Measurements from ENCODE around the gene DIP2B.
"Not testable (repeated sequence)": the region's sequence is repeated elsewhere in the genome, so short reads cannot be mapped to it uniquely, and the experiment has no call there.

The DIP2B gene

GRCh38 chr12:50520416-50521207, 15.8 kb downstream of the DIP2B start:
- DNase-seq (ENCODE audit: low read depth in 1 of 2, low spot score in 1 of 2) = no peak

DNA sequence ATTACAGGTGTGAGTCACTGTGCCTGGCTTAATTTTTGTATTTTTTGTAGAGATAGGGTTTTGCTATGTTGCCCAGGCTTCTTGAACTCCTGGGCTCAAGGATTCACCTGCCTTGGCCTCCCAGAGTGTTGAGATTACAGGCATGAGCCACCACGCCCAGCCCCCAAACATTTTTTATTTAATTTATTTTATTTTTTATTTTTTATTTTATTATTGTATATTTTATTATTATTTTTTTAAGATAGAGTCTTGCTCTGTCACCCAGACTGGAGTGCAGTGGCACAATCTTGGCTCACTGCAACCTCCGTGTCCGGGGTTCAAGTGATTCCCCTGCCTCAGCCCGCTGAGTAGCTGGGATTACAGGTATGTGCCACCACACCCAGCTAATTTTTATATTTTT, 17.0 kb downstream of the DIP2B start:
- not testable (repeated sequence) for DNase-seq (ENCODE audit: low read depth in 1 of 2, low spot score in 1 of 2)

DNA sequence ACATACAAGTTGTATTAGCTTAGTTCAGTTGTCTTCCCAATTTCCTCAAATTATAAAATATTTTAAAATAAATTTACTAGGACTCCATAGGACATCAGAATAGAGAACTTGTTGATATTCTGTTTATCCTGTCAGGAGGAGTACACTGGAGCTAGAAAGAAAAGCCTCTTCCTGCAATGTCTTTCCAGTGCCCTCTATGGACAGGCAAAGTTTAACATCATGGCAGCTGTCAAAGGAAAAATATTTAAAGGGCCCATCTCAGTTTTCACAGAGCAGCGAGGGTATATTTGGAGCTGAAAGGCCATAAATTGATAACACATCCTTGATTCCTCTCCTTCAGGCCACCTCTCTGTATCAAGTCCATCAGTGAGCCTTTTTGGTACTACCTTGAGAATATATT, 19.0 kb downstream of the DIP2B start:
- no peak for DNase-seq (ENCODE audit: low read depth in 1 of 2, low spot score in 1 of 2)

DNA sequence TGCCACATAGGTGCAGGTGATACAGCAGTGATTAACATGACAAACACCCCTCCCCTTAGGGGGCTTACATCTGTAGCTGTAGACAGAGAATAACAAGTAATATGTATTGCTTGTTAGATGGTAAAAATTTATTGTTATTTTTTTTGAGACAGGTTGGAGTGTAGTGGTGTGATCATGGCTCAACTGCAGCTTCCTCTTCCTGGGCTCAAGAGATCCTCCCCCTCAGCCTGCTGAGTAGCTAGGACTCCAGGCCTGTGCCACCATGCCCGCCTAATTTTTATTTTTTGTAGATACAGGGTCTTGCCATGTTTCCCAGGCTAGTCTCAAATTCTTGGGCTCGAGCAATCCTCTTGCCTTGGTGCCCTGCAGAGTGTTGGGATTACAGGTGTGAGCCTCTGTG, 19.8 kb downstream of the DIP2B start:
- no peak for DNase-seq (ENCODE audit: low read depth in 1 of 2, low spot score in 1 of 2)

DNA sequence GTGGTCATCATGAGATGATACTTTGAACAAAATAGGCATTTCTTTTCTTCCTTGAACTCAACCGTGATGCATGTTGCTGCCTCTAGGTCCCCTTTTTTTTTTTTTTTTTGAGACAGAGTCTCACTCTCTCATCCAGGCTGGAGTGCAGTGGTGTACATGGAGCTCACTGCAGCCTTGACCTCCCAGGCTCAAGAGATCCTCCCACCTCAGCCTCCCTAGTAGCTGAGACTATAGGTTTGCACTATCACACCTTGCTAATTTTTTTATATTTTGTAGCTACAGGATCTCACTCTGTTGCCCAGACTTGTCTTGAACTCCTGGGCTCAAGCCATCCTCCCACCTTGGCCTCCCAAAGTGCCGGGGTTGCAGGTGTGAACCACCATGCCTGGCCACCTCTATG, 20.6 kb downstream of the DIP2B start:
- DNase-seq (ENCODE audit: low read depth in 1 of 2, low spot score in 1 of 2) = no peak

DNA sequence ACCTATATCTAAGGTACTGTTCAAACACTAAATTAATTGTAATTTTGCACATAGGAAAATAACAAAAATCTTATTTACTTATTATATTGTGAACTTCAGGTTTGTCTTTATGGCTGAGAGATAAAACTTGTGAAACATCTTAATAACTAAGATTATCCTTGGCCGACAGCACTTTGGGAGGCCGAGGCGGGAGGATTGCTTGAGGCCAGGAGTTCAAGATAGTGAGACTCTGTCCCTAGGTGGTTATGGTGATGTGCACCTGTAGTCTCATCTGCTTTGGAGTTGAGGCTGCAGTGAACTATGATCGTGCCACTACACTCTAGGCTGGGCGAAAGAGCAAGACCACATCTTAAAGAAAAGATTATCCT, 22.6 kb downstream of the DIP2B start:
- no peak for DNase-seq (ENCODE audit: low read depth in 1 of 2, low spot score in 1 of 2)

DNA sequence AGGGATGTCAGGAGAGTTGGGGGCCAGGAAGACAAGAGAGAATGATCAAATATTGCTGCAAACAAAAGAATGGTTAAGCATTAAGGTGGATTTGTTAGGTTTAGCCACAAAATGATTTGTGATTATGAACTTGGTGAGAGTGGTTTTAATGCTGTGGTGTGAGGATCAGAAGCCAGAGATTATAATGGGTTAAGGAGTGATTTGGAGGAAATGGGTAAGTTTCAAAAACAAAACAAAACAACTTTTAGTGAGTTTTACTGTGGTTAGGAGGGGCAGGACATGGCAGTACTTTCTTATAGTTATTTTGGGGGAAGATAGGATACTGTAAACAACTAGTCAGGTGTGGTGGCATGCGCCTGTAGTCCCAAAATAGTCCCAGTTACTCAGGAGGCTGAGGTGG, 24.0 kb downstream of the DIP2B start:
- DNase-seq (ENCODE audit: low read depth in 1 of 2, low spot score in 1 of 2) = no peak

DNA sequence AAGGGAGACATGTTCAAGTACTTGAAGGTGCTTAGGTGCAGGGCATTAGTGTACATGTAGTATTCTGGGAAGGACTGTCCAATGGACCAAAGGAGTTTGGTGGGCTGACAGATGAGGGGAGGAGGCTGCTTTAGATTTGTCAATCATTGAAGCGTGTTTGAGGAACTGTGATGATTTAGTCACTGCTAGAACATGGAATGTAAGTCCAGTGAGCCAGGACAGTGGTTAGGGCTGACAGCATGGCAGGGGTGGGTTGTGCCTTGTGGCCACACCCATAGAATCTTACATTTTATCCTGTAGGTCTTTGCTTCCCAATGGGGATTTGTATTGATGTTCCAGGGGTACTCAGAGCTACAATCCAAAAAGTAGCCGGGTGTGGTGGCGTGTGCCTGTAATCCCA, 24.6 kb downstream of the DIP2B start:
- no peak for DNase-seq (ENCODE audit: low read depth in 1 of 2, low spot score in 1 of 2)

DNA sequence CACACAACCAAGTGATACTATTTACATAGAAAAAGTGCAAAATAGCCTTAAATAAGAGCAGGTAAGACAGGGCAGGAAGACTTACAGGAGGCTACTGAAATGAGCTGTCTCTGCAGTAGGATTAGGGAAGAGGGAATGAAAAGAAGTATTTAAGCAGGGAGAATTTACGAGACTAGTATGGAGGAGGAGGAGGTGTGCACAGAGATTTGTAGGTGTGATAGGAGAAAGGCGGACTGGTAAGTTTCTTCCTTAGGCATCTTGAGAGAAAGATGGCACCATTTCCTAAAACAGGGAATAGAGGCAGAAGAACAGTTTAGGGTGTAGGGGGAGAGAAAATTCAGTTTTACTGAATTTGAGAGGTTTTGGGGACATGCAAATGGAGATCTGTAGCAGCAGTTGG, 25.7 kb downstream of the DIP2B start:
- DNase-seq (ENCODE audit: low read depth in 1 of 2, low spot score in 1 of 2) = no peak

DNA sequence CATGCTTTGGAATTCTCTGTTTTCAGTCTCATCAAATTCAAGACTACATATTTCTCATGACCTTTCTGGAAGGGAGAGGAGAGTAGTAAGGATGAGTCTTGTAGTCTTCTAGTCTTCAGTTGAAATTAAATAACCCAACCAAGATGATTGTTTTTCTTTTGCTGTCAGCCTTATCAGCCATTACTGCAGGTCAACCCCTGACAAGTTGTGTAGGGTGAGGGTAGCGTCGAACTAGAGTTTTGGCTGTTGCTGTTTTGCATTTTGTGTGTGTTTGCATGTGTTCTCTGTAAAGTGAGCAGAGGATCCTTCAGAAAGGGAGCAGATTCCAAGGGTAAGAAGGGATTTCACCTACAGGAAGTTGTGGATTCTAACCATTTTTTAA, 28.4 kb downstream of the DIP2B start:
- DNase-seq (ENCODE audit: low read depth in 1 of 2, low spot score in 1 of 2) = no peak

- DNase-seq (ENCODE audit: low read depth in 1 of 2, low spot score in 1 of 2) = no peak
Observed at GRCh38 chr12:50533971-50534370, 29.2 kb downstream of the DIP2B start.

DNA sequence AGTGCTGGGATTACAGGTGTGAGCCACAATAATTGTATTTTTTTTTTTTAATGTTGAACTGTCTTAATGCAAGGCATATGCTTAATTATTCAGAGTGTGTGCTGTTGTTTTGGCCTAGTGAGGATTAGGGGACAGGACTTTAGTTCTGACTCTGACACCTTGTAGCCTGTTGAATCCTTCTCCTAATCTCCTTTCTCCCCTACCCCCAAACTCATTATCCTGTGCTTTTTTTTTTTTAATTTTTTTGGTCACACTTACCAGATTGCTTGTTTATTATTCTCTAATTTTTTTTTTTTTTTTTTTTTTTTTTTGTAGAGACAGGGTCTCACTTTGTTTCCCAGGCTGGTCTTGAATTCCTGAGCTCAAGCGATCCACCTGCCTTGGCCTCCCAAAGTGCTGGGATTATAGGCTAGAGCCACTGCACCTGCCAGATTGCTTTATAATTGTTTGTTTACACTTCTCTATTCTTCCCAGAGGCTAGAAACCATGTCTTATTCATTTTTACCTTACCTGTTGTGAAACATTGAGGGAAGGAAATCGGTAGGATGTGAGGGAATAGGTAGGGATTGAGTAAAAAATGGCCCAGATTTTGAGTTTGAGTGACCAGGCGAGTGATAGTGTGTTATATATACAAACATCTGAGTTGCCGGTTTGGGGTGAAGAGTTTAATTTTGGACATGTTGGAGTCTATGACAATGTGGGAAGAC, 32.2 kb downstream of the DIP2B start:
- no peak for DNase-seq (ENCODE audit: low read depth in 1 of 2, low spot score in 1 of 2)

- DNase-seq (ENCODE audit: low read depth in 1 of 2, low spot score in 1 of 2) = no peak
Observed at GRCh38 chr12:50537538-50537919, 32.7 kb downstream of the DIP2B start.

GRCh38 chr12:50538182-50538581, 33.4 kb downstream of the DIP2B start:
- no peak for DNase-seq (ENCODE audit: low read depth in 1 of 2, low spot score in 1 of 2)

- no peak for DNase-seq (ENCODE audit: low read depth in 1 of 2, low spot score in 1 of 2)
Observed at GRCh38 chr12:50541139-50541538, 36.4 kb downstream of the DIP2B start.

- no peak for DNase-seq (ENCODE audit: low read depth in 1 of 2, low spot score in 1 of 2)
Observed at GRCh38 chr12:50542448-50542847, 37.7 kb downstream of the DIP2B start.

- DNase-seq (ENCODE audit: low read depth in 1 of 2, low spot score in 1 of 2) = not testable (repeated sequence)
Observed at GRCh38 chr12:50543188-50543587, 38.4 kb downstream of the DIP2B start.

GRCh38 chr12:50545213-50545612, 40.4 kb downstream of the DIP2B start:
- DNase-seq (ENCODE audit: low read depth in 1 of 2, low spot score in 1 of 2) = no peak

- DNase-seq (ENCODE audit: low read depth in 1 of 2, low spot score in 1 of 2) = no peak
Observed at GRCh38 chr12:50545786-50546185, 41.0 kb downstream of the DIP2B start.

DNA sequence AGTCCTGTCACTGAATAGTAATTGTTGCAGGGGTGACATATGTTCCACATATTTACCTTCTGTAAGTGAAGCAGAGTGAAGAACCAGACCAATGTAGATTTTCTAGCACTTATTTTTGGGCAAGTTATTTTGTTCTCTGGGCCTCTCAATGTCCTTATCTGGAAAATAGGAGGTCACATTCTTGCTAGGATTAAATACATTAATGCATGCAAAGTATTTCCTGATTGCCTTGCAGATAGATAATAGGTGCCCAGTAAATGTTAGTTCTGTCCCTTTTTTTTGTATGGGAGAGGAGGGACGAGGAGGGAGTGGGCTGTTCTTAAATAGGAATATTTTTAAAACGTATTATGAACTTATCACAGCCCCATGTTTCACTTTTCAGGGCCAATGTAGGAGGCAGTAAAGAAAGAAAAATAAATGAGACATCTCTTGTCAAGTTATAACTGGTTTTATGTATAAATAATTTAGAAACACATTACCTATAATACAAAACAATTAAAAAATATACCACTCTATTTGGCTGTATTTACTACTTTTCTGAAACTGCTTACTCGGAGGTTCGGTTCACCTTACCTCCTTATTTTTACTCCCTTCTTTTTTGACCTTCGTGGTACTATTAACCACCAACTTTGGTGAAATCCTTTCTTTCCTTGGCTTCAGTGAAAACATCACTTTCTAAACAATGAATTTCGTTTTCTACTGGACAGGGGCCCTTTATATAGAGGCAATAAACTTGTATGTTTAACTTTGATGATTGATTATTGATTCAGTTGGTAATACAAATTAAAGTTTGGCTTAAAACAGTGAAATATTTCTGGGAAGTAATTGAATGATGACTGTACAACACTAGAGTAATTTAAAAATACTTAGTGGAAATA, 41.9 kb downstream of the DIP2B start:
- DNase-seq (ENCODE audit: low read depth in 1 of 2, low spot score in 1 of 2) = no peak

DNA sequence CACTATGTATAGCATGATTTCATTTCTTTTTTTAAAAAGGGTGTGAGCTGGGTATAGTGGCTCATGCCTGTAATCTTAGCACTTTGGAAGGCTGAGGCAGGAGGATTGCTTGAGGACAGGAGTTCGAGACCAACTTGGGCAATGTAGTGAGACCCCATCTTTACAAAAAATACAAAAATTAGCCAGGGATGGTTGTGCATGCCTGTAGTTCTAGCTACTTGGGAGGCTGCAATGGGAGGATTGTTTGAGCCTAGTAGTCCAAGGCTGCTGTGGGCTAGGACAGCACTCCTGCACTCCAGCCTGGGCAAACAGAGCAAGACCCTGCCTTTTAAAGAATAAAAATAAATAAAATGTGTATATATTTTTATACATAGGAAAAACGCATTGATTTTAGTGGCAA, 43.0 kb downstream of the DIP2B start:
- DNase-seq (ENCODE audit: low read depth in 1 of 2, low spot score in 1 of 2) = no peak

- DNase-seq (ENCODE audit: low read depth in 1 of 2, low spot score in 1 of 2) = no peak
Observed at GRCh38 chr12:50549885-50550284, 45.1 kb downstream of the DIP2B start.

Data from activated T-helper 1 cell treated with anti-CD3 and anti-CD28 coated beads, Interleukin-2, amount 50 U/mL, for 16 hours (primary cell).